CD14-positive monocyte (primary cell): ENCODE measurements around the gene ASTN2. TPM values are rescaled to one million over a fixed set of nuclear protein-coding genes. Genes with fewer than 3 reads are reported as not detected.

ENCODE experiments used
- DNase-seq, 3 donors: peaks; one replicate each; pipeline ENCODE4 v3.0.0-alpha.2; 2011 to 2022
- H2AFZ ChIP-seq: 2 replicates; pipeline ENCODE4 v1.6.0; 2012; ENCODE audit warnings: mild to moderate bottlenecking, low read depth, low read length, inconsistent platforms; ENCODE audit not compliant: insufficient read depth, poor library complexity, severe bottlenecking
- H3K27ac ChIP-seq, 2 donors: 1 replicate in 1 of 2; 2 replicates in 1 of 2; pipeline ENCODE4 v1.5.1; 2012 to 2013; ENCODE audit warnings: low read length in 2 of 2, control low read depth in 1 of 2, inconsistent platforms in 1 of 2, low read depth in 1 of 2, mild to moderate bottlenecking in 1 of 2
- H3K27me3 ChIP-seq, 2 donors: one replicate each; pipeline versions ENCODE4 v1.6.0 to v1.6.1; 2011 to 2013; ENCODE audit warnings: low read length in 2 of 2; ENCODE audit not compliant: control insufficient read depth in 2 of 2, insufficient read depth in 2 of 2
- H3K36me3 ChIP-seq, 2 donors: replicated peaks in 1 of 2; 1 replicate in 1 of 2; 2 replicates in 1 of 2; pipeline versions ENCODE4 v1.5.1 to v1.6.1; 2012 to 2013; ENCODE audit warnings: low read length in 2 of 2, control low read depth in 1 of 2, inconsistent platforms in 1 of 2, mild to moderate bottlenecking in 1 of 2; ENCODE audit not compliant: insufficient read depth in 2 of 2, control insufficient read depth in 1 of 2
- H3K4me1 ChIP-seq, 2 donors: 1 replicate in 1 of 2; 2 replicates in 1 of 2; pipeline versions ENCODE4 v1.5.1 to v1.6.1; 2012 to 2013; ENCODE audit warnings: low read length in 2 of 2, control low read depth in 1 of 2, inconsistent platforms in 1 of 2, mild to moderate bottlenecking in 1 of 2, moderate library complexity in 1 of 2; ENCODE audit not compliant: insufficient read depth in 2 of 2, control insufficient read depth in 1 of 2
- H3K4me2 ChIP-seq: replicated peaks from 2 replicates; pipeline ENCODE3; 2012; ENCODE audit warnings: low read length, moderate library complexity, mild to moderate bottlenecking; ENCODE audit not compliant: poor library complexity, severe bottlenecking; ENCODE audit errors: extremely low read depth
- H3K4me3 ChIP-seq, 3 experiments: fragments of 200-600 bp in 1 of 3; sonication (generic) in 1 of 3; replicated peaks in 1 of 3; 1 replicate in 2 of 3; 2 replicates in 1 of 3; pipeline ENCODE4 v1.5.1; 2011 to 2013; ENCODE audit warnings: low read length in 3 of 3, mild to moderate bottlenecking in 3 of 3, control low read depth in 2 of 3, low read depth in 2 of 3, inconsistent platforms in 1 of 3, moderate library complexity in 1 of 3
- H3K79me2 ChIP-seq: 2 replicates; pipeline ENCODE4 v1.6.0; 2012; ENCODE audit warnings: mild to moderate bottlenecking, control low read depth, inconsistent platforms, low read length, moderate library complexity; ENCODE audit not compliant: insufficient read depth
- H3K9ac ChIP-seq: 2 replicates; pipeline ENCODE4 v1.6.0; 2017; ENCODE audit warnings: low read length, mild to moderate bottlenecking; ENCODE audit not compliant: insufficient read depth, poor library complexity, severe bottlenecking
- H3K9me3 ChIP-seq, 2 donors: replicated peaks in 1 of 2; 1 replicate in 1 of 2; 2 replicates in 1 of 2; pipeline versions ENCODE4 v1.5.1 to v1.6.1; 2012 to 2013; ENCODE audit warnings: low read length in 2 of 2, control low read depth in 1 of 2; ENCODE audit not compliant: control insufficient read depth in 1 of 2, insufficient read depth in 1 of 2
- H4K20me1 ChIP-seq: 2 replicates; pipeline ENCODE4 v1.6.0; 2012; ENCODE audit warnings: mild to moderate bottlenecking, low read length, control low read depth, moderate library complexity; ENCODE audit not compliant: insufficient read depth
- H3K27ac Mint-ChIP-seq, 7 donors: one replicate each; pipeline ENCODE4 v1.8.0; 2020; ENCODE audit warnings: mild to moderate bottlenecking in 7 of 7, mixed read lengths in 7 of 7, moderate library complexity in 6 of 7, inconsistent platforms in 2 of 7
- H3K27me3 Mint-ChIP-seq, 3 donors: one replicate each; pipeline ENCODE4 v1.8.0; 2021 to 2022; ENCODE audit warnings: low read depth in 3 of 3, mild to moderate bottlenecking in 3 of 3, mixed read lengths in 3 of 3, moderate library complexity in 3 of 3, inconsistent platforms in 1 of 3
- H3K36me3 Mint-ChIP-seq, 2 donors: one replicate each; pipeline ENCODE4 v1.8.0; 2020; ENCODE audit warnings: mixed read lengths in 2 of 2, inconsistent platforms in 1 of 2, mild to moderate bottlenecking in 1 of 2
- H3K4me1 Mint-ChIP-seq: one replicate; pipeline ENCODE4 v1.8.0; 2020; ENCODE audit warnings: mild to moderate bottlenecking, mixed read lengths
- H3K4me3 Mint-ChIP-seq, 2 donors: one replicate each; pipeline ENCODE4 v1.8.0; 2020; ENCODE audit warnings: mild to moderate bottlenecking in 2 of 2, mixed read lengths in 2 of 2, moderate library complexity in 1 of 2
- H3K9me3 Mint-ChIP-seq, 7 donors: one replicate each; pipeline ENCODE4 v1.8.0; 2020 to 2022; ENCODE audit warnings: mixed read lengths in 7 of 7, mild to moderate bottlenecking in 6 of 7, moderate library complexity in 6 of 7, inconsistent platforms in 2 of 7
- CTCF ChIP-seq: fragments of 200-600 bp; IDR thresholded peaks from one replicate; pipeline ENCODE4 v1.8.0; 2022; ENCODE audit warnings: antibody characterized with exemption, mild to moderate bottlenecking
- WGBS: methylation state at CpG from one replicate; pipeline ENCODE4 v1.1.5; 2013; ENCODE audit warnings: missing lambda C conversion rate; ENCODE audit not compliant: insufficient coverage; 5-methylcytosine and 5-hydroxymethylcytosine counted together
- intact Hi-C, 2 donors: fragments of 100-400 bp; cut with micrococcal nuclease; formaldehyde crosslinking; loops; one replicate each; pipeline versions ENCODE4 v1.15.0 to v1.15.1; 2023
- polyA plus RNA-seq, 3 donors: library from polyadenylated mRNA; depleted of rRNA in 1 of 3; unstranded in 2 of 3; stranded (reverse) in 1 of 3; fragments of 300-500 nt in 2 of 3; fragments of >200 nt in 1 of 3; fragmentation: Illumina TruSeq in 2 of 3; gene quantifications; 1 replicate in 2 of 3; 2 replicates in 1 of 3; pipeline ENCODE4 v1.2.3, GENCODE V29; 2012 to 2021

The ASTN2 gene
- polyA plus RNA-seq, 3 donors = not detected

GRCh38 chr9:117180896-117181445 is 233.9 kb downstream of the ASTN2 start:
- H3K4me1 Mint-ChIP-seq = no peaks in the 10 kb centered on the region
- H3K9me3 ChIP-seq = peaks cover 0 to 16% of the 10 kb centered on the region in 2 donors
- H3K4me2 ChIP-seq = no peak overlapping the region
- no peak for TF ChIP-seq CTCF
- H3K27ac ChIP-seq = no peak overlapping the region
- no peaks in the 10 kb centered on the region for H3K4me1 ChIP-seq
- peaks cover 3 to 10% (median 7%) of the 10 kb centered on the region in 7 donors for H3K9me3 Mint-ChIP-seq
- no peaks in the 10 kb centered on the region for H3K27me3 ChIP-seq
- no peak overlapping the region for H3K4me3 Mint-ChIP-seq
- intact Hi-C loops = no loop called here
- 100% methylated on average over 2 of the region's 2 CpGs for WGBS
- H3K36me3 Mint-ChIP-seq = no peaks in the 10 kb centered on the region
- peaks cover 0 to 2% (median 2%) of the 10 kb centered on the region in 3 donors for H3K27me3 Mint-ChIP-seq
- no peak overlapping the region for H3K4me3 ChIP-seq
- no peaks in the 10 kb centered on the region for H4K20me1 ChIP-seq
- no peaks in the 10 kb centered on the region for H3K36me3 ChIP-seq
- no peaks in the 10 kb centered on the region for H3K79me2 ChIP-seq
- no peak overlapping the region for H3K9ac ChIP-seq
- no peak for DNase-seq
- H3K27ac Mint-ChIP-seq = no peak overlapping the region
- no peak overlapping the region for H2AFZ ChIP-seq

GRCh38 chr9:117178596-117179375 is 236.1 kb downstream of the ASTN2 start:
- H3K27ac Mint-ChIP-seq = no peak overlapping the region
- intact Hi-C loops = no loop called here
- H3K4me3 Mint-ChIP-seq = no peak overlapping the region
- H3K36me3 Mint-ChIP-seq = no peaks in the 10 kb centered on the region
- no peak for DNase-seq
- H3K4me2 ChIP-seq = no peak overlapping the region
- no peak overlapping the region for H3K27ac ChIP-seq
- WGBS = 100% methylated on average over 2 of the region's 5 CpGs
- H3K9ac ChIP-seq = no peak overlapping the region
- TF ChIP-seq CTCF = no peak
- H2AFZ ChIP-seq = no peak overlapping the region
- H3K27me3 Mint-ChIP-seq = peaks cover 0 to 2% (median 0%) of the 10 kb centered on the region in 3 donors
- no peaks in the 10 kb centered on the region for H3K79me2 ChIP-seq
- H3K4me3 ChIP-seq = no peak overlapping the region
- no peaks in the 10 kb centered on the region for H3K4me1 ChIP-seq
- H3K27me3 ChIP-seq = no peaks in the 10 kb centered on the region
- peaks cover 3 to 10% (median 6%) of the 10 kb centered on the region in 7 donors for H3K9me3 Mint-ChIP-seq
- no peaks in the 10 kb centered on the region for H3K4me1 Mint-ChIP-seq
- no peaks in the 10 kb centered on the region for H4K20me1 ChIP-seq
- H3K36me3 ChIP-seq = no peaks in the 10 kb centered on the region
- H3K9me3 ChIP-seq = peaks cover 0 to 13% of the 10 kb centered on the region in 2 donors
